HUES6 (cell line): Measurements from ENCODE around the gene EFNB1.

Experiments
- H3K27ac ChIP-seq: 2 replicates; pipeline ENCODE4 v1.7.0; 2013; ENCODE audit warnings: low read depth, mild to moderate bottlenecking, low read length, inconsistent platforms
- H3K27me3 ChIP-seq: 2 replicates; pipeline ENCODE4 v1.6.1; 2013; ENCODE audit warnings: low read length; ENCODE audit not compliant: control insufficient read depth, insufficient read depth
- H3K36me3 ChIP-seq: 2 replicates; pipeline ENCODE4 v1.6.1; 2013; ENCODE audit warnings: low read length; ENCODE audit not compliant: control insufficient read depth, insufficient read depth
- H3K4me1 ChIP-seq: 2 replicates; pipeline ENCODE4 v1.6.1; 2013; ENCODE audit warnings: low read length; ENCODE audit not compliant: control insufficient read depth, insufficient read depth
- H3K4me3 ChIP-seq: 2 replicates; pipeline ENCODE4 v1.5.1; 2013; ENCODE audit warnings: low read depth, low read length
- H3K9ac ChIP-seq: one replicate; pipeline ENCODE4 v1.6.1; 2013; ENCODE audit warnings: mild to moderate bottlenecking, low read length
- H3K9me3 ChIP-seq: 2 replicates; pipeline ENCODE4 v1.6.1; 2013; ENCODE audit warnings: low read depth, low read length; ENCODE audit not compliant: control insufficient read depth, insufficient read depth

The EFNB1 gene

GRCh38 chrX:68846536-68846935 lies 17.7 kb downstream of the EFNB1 start:
- peaks cover 36% of the 10 kb centered on the region for H3K27me3 ChIP-seq
- H3K9me3 ChIP-seq, result no peaks in the 10 kb centered on the region
- H3K4me3 ChIP-seq, result 0 out of 2 replicates have a peak overlapping the region, but pooled peaks have one; percentile 22
- H3K4me1 ChIP-seq, result peaks cover 63% of the 10 kb centered on the region
- no peak overlapping the region for H3K9ac ChIP-seq
- H3K27ac ChIP-seq, result no peak overlapping the region; the same call in 1 of the 2 replicates
- H3K36me3 ChIP-seq, result no peaks in the 10 kb centered on the region

- H3K27ac ChIP-seq, result no peak overlapping the region
- peaks cover 67% of the 10 kb centered on the region for H3K4me1 ChIP-seq
- H3K9ac ChIP-seq, result no peak overlapping the region
- no peaks in the 10 kb centered on the region for H3K9me3 ChIP-seq
- peaks cover 38% of the 10 kb centered on the region for H3K27me3 ChIP-seq
- H3K4me3 ChIP-seq, result 0 out of 2 replicates have a peak overlapping the region, but pooled peaks have one; percentile 12
- H3K36me3 ChIP-seq, result no peaks in the 10 kb centered on the region
Measured at GRCh38 chrX:68847172-68847571, 18.4 kb downstream of the EFNB1 start.

- H3K27ac ChIP-seq, result no peak overlapping the region
- H3K4me1 ChIP-seq, result peaks cover 70% of the 10 kb centered on the region
- no peaks in the 10 kb centered on the region for H3K9me3 ChIP-seq
- no peak overlapping the region for H3K9ac ChIP-seq
- no peaks in the 10 kb centered on the region for H3K36me3 ChIP-seq
- no peak overlapping the region for H3K4me3 ChIP-seq
- peaks cover 50% of the 10 kb centered on the region for H3K27me3 ChIP-seq
Measured at GRCh38 chrX:68848189-68848940, 19.5 kb downstream of the EFNB1 start.

- Histone ChIP-seq H3K27ac (no peak overlapping the region), H3K4me3 (no peak overlapping the region), H3K36me3 (no peaks in the 10 kb centered on the region), H3K9ac (no peak overlapping the region), H3K9me3 (no peaks in the 10 kb centered on the region), H3K4me1 (peaks cover 67% of the 10 kb centered on the region), H3K27me3 (peaks cover 53% of the 10 kb centered on the region)
Measured at GRCh38 chrX:68851082-68851481, 22.3 kb downstream of the EFNB1 start.

GRCh38 chrX:68852046-68852445 lies 23.2 kb downstream of the EFNB1 start:
- Histone ChIP-seq H3K36me3 (no peaks in the 10 kb centered on the region), H3K9me3 (no peaks in the 10 kb centered on the region), H3K4me1 (peaks cover 58% of the 10 kb centered on the region), H3K4me3 (no peak overlapping the region), H3K27me3 (peaks cover 51% of the 10 kb centered on the region), H3K27ac (no peak overlapping the region), H3K9ac (no peak overlapping the region)

GRCh38 chrX:68853665-68854251 lies 24.9 kb downstream of the EFNB1 start:
- H3K27me3 ChIP-seq, result peaks cover 34% of the 10 kb centered on the region
- H3K4me3 ChIP-seq, result no peak overlapping the region
- H3K36me3 ChIP-seq, result no peaks in the 10 kb centered on the region
- no peaks in the 10 kb centered on the region for H3K9me3 ChIP-seq
- H3K4me1 ChIP-seq, result peaks cover 41% of the 10 kb centered on the region
- H3K27ac ChIP-seq, result no peak overlapping the region
- no peak overlapping the region for H3K9ac ChIP-seq

GRCh38 chrX:68865300-68865699 lies 36.5 kb downstream of the EFNB1 start:
- H3K27me3 ChIP-seq, result peaks cover 23% of the 10 kb centered on the region
- no peak overlapping the region for H3K27ac ChIP-seq
- no peak overlapping the region for H3K9ac ChIP-seq
- H3K9me3 ChIP-seq, result no peaks in the 10 kb centered on the region
- H3K4me1 ChIP-seq, result peaks cover 17% of the 10 kb centered on the region
- no peaks in the 10 kb centered on the region for H3K36me3 ChIP-seq
- no peak overlapping the region for H3K4me3 ChIP-seq

- Histone ChIP-seq H3K36me3 (no peaks in the 10 kb centered on the region), H3K27ac (no peak overlapping the region), H3K9ac (no peak overlapping the region), H3K9me3 (no peaks in the 10 kb centered on the region), H3K27me3 (peaks cover 24% of the 10 kb centered on the region), H3K4me3 (no peak overlapping the region), H3K4me1 (peaks cover 17% of the 10 kb centered on the region)
Measured at GRCh38 chrX:68865926-68866325, 37.1 kb downstream of the EFNB1 start.

GRCh38 chrX:68867458-68868112 lies 38.8 kb downstream of the EFNB1 start:
- Histone ChIP-seq H3K27me3 (peaks cover 27% of the 10 kb centered on the region), H3K9ac (no peak overlapping the region), H3K36me3 (no peaks in the 10 kb centered on the region), H3K27ac (no peak overlapping the region), H3K9me3 (no peaks in the 10 kb centered on the region), H3K4me1 (peaks cover 29% of the 10 kb centered on the region), H3K4me3 (no peak overlapping the region)

- H3K9ac ChIP-seq, result no peak overlapping the region
- peaks cover 23% of the 10 kb centered on the region for H3K27me3 ChIP-seq
- peaks cover 29% of the 10 kb centered on the region for H3K4me1 ChIP-seq
- H3K36me3 ChIP-seq, result no peaks in the 10 kb centered on the region
- H3K4me3 ChIP-seq, result no peak overlapping the region
- H3K27ac ChIP-seq, result no peak overlapping the region
- H3K9me3 ChIP-seq, result no peaks in the 10 kb centered on the region
Measured at GRCh38 chrX:68868316-68868715, 39.5 kb downstream of the EFNB1 start.
